SK-N-SH treated with all-trans-retinoic acid at 6 μM for 48 hours (cell line): ENCODE measurements around the gene ANKS3.

ENCODE experiments used
- ATAC-seq: fragments of 200-7000 bp; cut with Tn5 transposase; 3 replicates; pipeline ENCODE4 v1.9.1; 2020; ENCODE audit warnings: mild to moderate bottlenecking, moderate library complexity
- ARNTL ChIP-seq: fragments of 450-650 bp; formaldehyde crosslinking; IDR thresholded peaks from 2 replicates; pipeline ENCODE4 v1.5.0; 2020; ENCODE audit warnings: low read depth, mild to moderate bottlenecking, moderate library complexity, borderline replicate concordance
- BACH2 ChIP-seq: fragments of 250-450 bp; sonication (Bioruptor Pico); IDR thresholded peaks from 2 replicates; pipeline ENCODE4 v1.9.0; 2021; ENCODE audit warnings: mild to moderate bottlenecking, borderline replicate concordance
- CREB5 ChIP-seq: fragments of 250-450 bp; sonication (Bioruptor Pico); IDR thresholded peaks from 2 replicates; pipeline ENCODE4 v1.5.1; 2020; ENCODE audit warnings: low read depth, mild to moderate bottlenecking, moderate library complexity
- CSDC2 ChIP-seq: fragments of 250-450 bp; sonication (Bioruptor Pico); IDR thresholded peaks from 2 replicates; pipeline ENCODE4 v1.5.0; 2020; ENCODE audit warnings: mild to moderate bottlenecking, moderate library complexity
- ESRRG ChIP-seq: fragments of 250-450 bp; sonication (Bioruptor Pico); IDR thresholded peaks from 2 replicates; pipeline ENCODE4 v1.6.1; 2021; ENCODE audit warnings: mild to moderate bottlenecking
- GLIS3 ChIP-seq: fragments of 250-450 bp; sonication (Bioruptor Pico); IDR thresholded peaks from 2 replicates; pipeline ENCODE4 v1.5.0; 2020; ENCODE audit warnings: mild to moderate bottlenecking, moderate library complexity
- ISL1 ChIP-seq: fragments of 250-450 bp; sonication (Bioruptor Pico); IDR thresholded peaks from 2 replicates; pipeline ENCODE4 v2.1.2; 2022; ENCODE audit warnings: mild to moderate bottlenecking, moderate library complexity
- OSR1 ChIP-seq: fragments of 250-450 bp; sonication (Bioruptor Pico); IDR thresholded peaks from 2 replicates; pipeline ENCODE4 v1.8.0; 2022; ENCODE audit warnings: moderate library complexity, mild to moderate bottlenecking, inconsistent platforms
- PPARA ChIP-seq: fragments of 250-450 bp; sonication (Bioruptor Pico); IDR thresholded peaks from 2 replicates; pipeline ENCODE4 v1.5.0; 2020; ENCODE audit warnings: mild to moderate bottlenecking, borderline replicate concordance
- RARB ChIP-seq: fragments of 250-450 bp; sonication (Bioruptor Pico); IDR thresholded peaks from 2 replicates; pipeline ENCODE4 v1.8.0; 2021; ENCODE audit warnings: mild to moderate bottlenecking, moderate library complexity
- TCF4 ChIP-seq: fragments of 250-450 bp; sonication (Bioruptor Pico); IDR thresholded peaks from 2 replicates; pipeline ENCODE4 v1.8.0; 2021; ENCODE audit warnings: mild to moderate bottlenecking, moderate library complexity, borderline replicate concordance
- TOX ChIP-seq: fragments of 250-450 bp; sonication (Bioruptor Pico); IDR thresholded peaks from 2 replicates; pipeline ENCODE4 v1.8.0; 2021; ENCODE audit warnings: mild to moderate bottlenecking, moderate library complexity, borderline replicate concordance
- TSHZ2 ChIP-seq: fragments of 250-450 bp; sonication (Bioruptor Pico); IDR thresholded peaks from 2 replicates; pipeline ENCODE4 v1.5.0; 2020; ENCODE audit warnings: mild to moderate bottlenecking, moderate library complexity
- ZC3H10 ChIP-seq: fragments of 250-450 bp; sonication (Bioruptor Pico); IDR thresholded peaks from 2 replicates; pipeline ENCODE4 v1.5.1; 2021; ENCODE audit warnings: mild to moderate bottlenecking, moderate library complexity
- ZFP3 ChIP-seq: fragments of 250-450 bp; sonication (Bioruptor Pico); IDR thresholded peaks from 2 replicates; pipeline ENCODE4 v1.5.0; 2020; ENCODE audit warnings: mild to moderate bottlenecking, moderate library complexity
- ZFP30 ChIP-seq: fragments of 450-650 bp; formaldehyde crosslinking; IDR thresholded peaks from 2 replicates; pipeline ENCODE4 v1.5.0; 2022; ENCODE audit warnings: mild to moderate bottlenecking, moderate library complexity
- ZNF565 ChIP-seq: fragments of 450-650 bp; formaldehyde crosslinking; conservative IDR thresholded peaks from 2 replicates; pipeline ENCODE4 v1.5.0; 2020; ENCODE audit warnings: low read depth, mild to moderate bottlenecking, moderate library complexity
- ZNF70 ChIP-seq: fragments of 450-650 bp; formaldehyde crosslinking; IDR thresholded peaks from 2 replicates; pipeline ENCODE4 v1.5.0; 2020; ENCODE audit warnings: mild to moderate bottlenecking, moderate library complexity
- ZNF8 ChIP-seq: fragments of 450-650 bp; formaldehyde crosslinking; IDR thresholded peaks from 2 replicates; pipeline ENCODE4 v1.5.0; 2020; ENCODE audit warnings: mild to moderate bottlenecking, moderate library complexity
- TF ChIP-seq, protein P1 (sequence below): fragments of 250-450 bp; sonication (Bioruptor Pico); IDR thresholded peaks from 2 replicates; pipeline ENCODE4 v1.5.1; 2021; ENCODE audit warnings: mild to moderate bottlenecking, moderate library complexity
- TF ChIP-seq, protein P2 (sequence below): fragments of 250-450 bp; sonication (Bioruptor Pico); IDR thresholded peaks from 2 replicates; pipeline ENCODE4 v1.8.0; 2020; ENCODE audit warnings: mild to moderate bottlenecking, moderate library complexity, borderline replicate concordance

Gene ANKS3

DNA sequence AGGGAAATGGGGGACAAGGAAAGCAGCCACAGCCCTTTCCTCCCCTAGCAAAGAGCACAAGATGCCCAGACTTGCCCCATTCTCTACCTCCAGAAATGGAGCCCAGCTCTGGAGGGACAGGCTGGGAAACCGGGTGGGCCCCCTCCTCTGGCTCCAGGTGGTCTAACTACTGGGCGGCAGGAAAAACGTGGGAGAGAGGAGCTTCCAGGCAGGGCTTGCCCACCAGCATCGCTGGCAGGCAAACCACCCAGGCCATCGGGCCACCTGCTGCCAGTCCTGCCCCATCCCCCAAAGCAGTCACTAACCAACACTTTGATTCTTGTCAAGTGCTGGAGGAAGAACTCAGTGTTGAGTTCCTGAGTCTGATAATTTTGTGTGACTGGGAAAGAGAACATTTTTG, 15.6 kb downstream of the ANKS3 start (continued):
- no peak for TF ChIP-seq ESRRG (CRISPR knock-in tag)
- TF ChIP-seq ISL1 (CRISPR knock-in tag) = no peak
- no peak for TF ChIP-seq ZNF70
- TF ChIP-seq PPARA (CRISPR knock-in tag) = no peak
- TF ChIP-seq BACH2 (CRISPR knock-in tag) = no peak
- TF ChIP-seq TCF4 (CRISPR knock-in tag) = no peak
- TF ChIP-seq, protein P1, sequence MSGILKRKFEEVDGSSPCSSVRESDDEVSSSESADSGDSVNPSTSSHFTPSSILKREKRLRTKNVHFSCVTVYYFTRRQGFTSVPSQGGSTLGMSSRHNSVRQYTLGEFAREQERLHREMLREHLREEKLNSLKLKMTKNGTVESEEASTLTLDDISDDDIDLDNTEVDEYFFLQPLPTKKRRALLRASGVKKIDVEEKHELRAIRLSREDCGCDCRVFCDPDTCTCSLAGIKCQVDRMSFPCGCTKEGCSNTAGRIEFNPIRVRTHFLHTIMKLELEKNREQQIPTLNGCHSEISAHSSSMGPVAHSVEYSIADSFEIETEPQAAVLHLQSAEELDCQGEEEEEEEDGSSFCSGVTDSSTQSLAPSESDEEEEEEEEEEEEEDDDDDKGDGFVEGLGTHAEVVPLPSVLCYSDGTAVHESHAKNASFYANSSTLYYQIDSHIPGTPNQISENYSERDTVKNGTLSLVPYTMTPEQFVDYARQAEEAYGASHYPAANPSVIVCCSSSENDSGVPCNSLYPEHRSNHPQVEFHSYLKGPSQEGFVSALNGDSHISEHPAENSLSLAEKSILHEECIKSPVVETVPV = no peak
- TF ChIP-seq, all 23 proteins: peak for 0

DNA sequence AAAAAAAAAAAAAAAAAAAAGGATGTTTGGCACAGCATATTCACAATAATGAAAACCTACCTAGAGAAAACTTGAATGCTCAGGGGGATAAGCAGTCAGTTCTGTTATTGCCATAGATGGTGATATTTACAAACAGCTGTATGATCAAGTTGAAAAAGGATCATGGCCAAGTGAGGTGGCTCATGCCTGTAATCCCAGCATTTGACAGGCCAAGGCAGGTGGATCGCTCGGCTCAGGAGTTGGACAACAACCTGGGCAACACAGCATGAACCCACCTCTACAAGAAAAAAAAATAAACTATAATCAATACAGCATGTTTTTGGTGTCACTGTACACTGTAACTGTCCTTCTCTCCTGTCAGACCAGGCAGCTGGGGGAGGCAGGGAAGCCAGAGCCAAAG, 19.1 kb downstream of the ANKS3 start:
- TF ChIP-seq ZFP30 (CRISPR knock-in tag) (no peak), ZC3H10 (CRISPR knock-in tag) (no peak), ZNF70 (no peak), ZFP3 (CRISPR knock-in tag) (no peak), ZNF8 (CRISPR knock-in tag) (no peak), ZNF565 (CRISPR knock-in tag) (no peak), PPARA (CRISPR knock-in tag) (no peak), CSDC2 (no peak), ISL1 (CRISPR knock-in tag) (no peak), RARB (CRISPR knock-in tag) (no peak), TCF4 (CRISPR knock-in tag) (no peak), ESRRG (CRISPR knock-in tag) (no peak), BACH2 (CRISPR knock-in tag) (no peak), CREB5 (CRISPR knock-in tag) (no peak), GLIS3 (CRISPR knock-in tag) (no peak)
- TF ChIP-seq, protein P2, sequence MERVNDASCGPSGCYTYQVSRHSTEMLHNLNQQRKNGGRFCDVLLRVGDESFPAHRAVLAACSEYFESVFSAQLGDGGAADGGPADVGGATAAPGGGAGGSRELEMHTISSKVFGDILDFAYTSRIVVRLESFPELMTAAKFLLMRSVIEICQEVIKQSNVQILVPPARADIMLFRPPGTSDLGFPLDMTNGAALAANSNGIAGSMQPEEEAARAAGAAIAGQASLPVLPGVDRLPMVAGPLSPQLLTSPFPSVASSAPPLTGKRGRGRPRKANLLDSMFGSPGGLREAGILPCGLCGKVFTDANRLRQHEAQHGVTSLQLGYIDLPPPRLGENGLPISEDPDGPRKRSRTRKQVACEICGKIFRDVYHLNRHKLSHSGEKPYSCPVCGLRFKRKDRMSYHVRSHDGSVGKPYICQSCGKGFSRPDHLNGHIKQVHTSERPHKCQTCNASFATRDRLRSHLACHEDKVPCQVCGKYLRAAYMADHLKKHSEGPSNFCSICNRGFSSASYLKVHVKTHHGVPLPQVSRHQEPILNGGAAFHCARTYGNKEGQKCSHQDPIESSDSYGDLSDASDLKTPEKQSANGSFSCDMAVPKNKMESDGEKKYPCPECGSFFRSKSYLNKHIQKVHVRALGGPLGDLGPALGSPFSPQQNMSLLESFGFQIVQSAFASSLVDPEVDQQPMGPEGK (CRISPR knock-in tag) = no peak
- TF ChIP-seq, protein P1 = no peak
- no peak for ATAC-seq

- no peak for ATAC-seq
- TF ChIP-seq ZNF70 = no peak
- TF ChIP-seq ARNTL (CRISPR knock-in tag) = no peak
- TF ChIP-seq, protein P2 (CRISPR knock-in tag) = no peak
- no peak for TF ChIP-seq TSHZ2
- TF ChIP-seq GLIS3 (CRISPR knock-in tag) = no peak
- TF ChIP-seq TOX (CRISPR knock-in tag) = no peak
- TF ChIP-seq OSR1 = no peak
- no peak for TF ChIP-seq ZFP3 (CRISPR knock-in tag)
- no peak for TF ChIP-seq RARB (CRISPR knock-in tag)
- TF ChIP-seq ISL1 (CRISPR knock-in tag) = no peak
- TF ChIP-seq CSDC2 = no peak
- TF ChIP-seq CREB5 (CRISPR knock-in tag) = no peak
- TF ChIP-seq ZNF565 (CRISPR knock-in tag) = no peak
Measured at GRCh38 chr16:4713663-4714501, 20.2 kb downstream of the ANKS3 start.
